Astrocyte (in vitro differentiated cells and primary cell): ENCODE measurements around the gene PTPN12. TPM values are rescaled to one million over a fixed set of nuclear protein-coding genes. Genes with fewer than 3 reads are reported as not detected.

ENCODE experiments used
- DNase-seq: peaks from one replicate; pipeline ENCODE4 v3.0.0-alpha.2; 2010; ENCODE audit warnings: low read depth
- FAIRE-seq: peaks from 2 replicates; lab custom pipeline; 2011; peaks lifted over from hg19 to GRCh38; lab: Jason Lieb, UNC
- H2AFZ ChIP-seq: 2 replicates; pipeline ENCODE4 v1.6.0; 2012; ENCODE audit warnings: low read depth, low read length, inconsistent platforms
- H3K27ac ChIP-seq: 2 replicates; pipeline ENCODE4 v1.5.1; 2011; ENCODE audit warnings: low read depth, low read length, inconsistent platforms
- H3K27me3 ChIP-seq: 2 replicates; pipeline ENCODE4 v1.6.0; 2011; ENCODE audit warnings: low read length, inconsistent platforms; ENCODE audit not compliant: insufficient read depth
- H3K36me3 ChIP-seq: 2 replicates; pipeline ENCODE4 v1.5.1; 2011; ENCODE audit warnings: low read length, inconsistent platforms; ENCODE audit not compliant: insufficient read depth
- H3K4me1 ChIP-seq: 2 replicates; pipeline ENCODE4 v1.5.1; 2011; ENCODE audit warnings: low read length, inconsistent platforms; ENCODE audit not compliant: insufficient read depth
- H3K4me2 ChIP-seq: 2 replicates; pipeline ENCODE4 v1.6.0; 2012; ENCODE audit warnings: low read length, inconsistent platforms
- H3K4me3 ChIP-seq: 2 replicates; pipeline ENCODE4 v1.5.1; 2011; ENCODE audit warnings: low read depth, mild to moderate bottlenecking, low read length, inconsistent platforms; ENCODE audit not compliant: insufficient read depth
- H3K79me2 ChIP-seq: 2 replicates; pipeline ENCODE4 v1.6.0; 2012; ENCODE audit warnings: mild to moderate bottlenecking, low read length, inconsistent platforms; ENCODE audit not compliant: insufficient read depth
- H3K9ac ChIP-seq: 2 replicates; pipeline ENCODE4 v1.6.0; 2012; ENCODE audit warnings: mild to moderate bottlenecking, low read length, inconsistent platforms
- H3K9me3 ChIP-seq: 2 replicates; pipeline ENCODE4 v1.5.1; 2012; ENCODE audit warnings: low read depth, mild to moderate bottlenecking, low read length, inconsistent platforms; ENCODE audit not compliant: insufficient read depth
- H4K20me1 ChIP-seq: 2 replicates; pipeline ENCODE4 v1.6.0; 2012; ENCODE audit warnings: low read length, inconsistent platforms; ENCODE audit not compliant: insufficient read depth
- H3K27ac Mint-ChIP-seq: one replicate; pipeline ENCODE4 v1.8.0; 2021; ENCODE audit warnings: mild to moderate bottlenecking, mixed read lengths; ENCODE audit not compliant: unreplicated experiment
- H3K27me3 Mint-ChIP-seq: one replicate; pipeline ENCODE4 v1.8.0; 2021; ENCODE audit warnings: low read depth, mixed read lengths; ENCODE audit not compliant: unreplicated experiment
- H3K36me3 Mint-ChIP-seq: one replicate; pipeline ENCODE4 v1.8.0; 2021; ENCODE audit warnings: low read depth, mixed read lengths; ENCODE audit not compliant: unreplicated experiment
- H3K4me1 Mint-ChIP-seq: one replicate; pipeline ENCODE4 v1.8.0; 2021; ENCODE audit warnings: low read depth, mixed read lengths; ENCODE audit not compliant: unreplicated experiment
- H3K4me3 Mint-ChIP-seq: one replicate; pipeline ENCODE4 v1.8.0; 2021; ENCODE audit warnings: mild to moderate bottlenecking, moderate library complexity, mixed read lengths; ENCODE audit not compliant: unreplicated experiment
- H3K9me3 Mint-ChIP-seq: one replicate; pipeline ENCODE4 v1.8.0; 2021; ENCODE audit warnings: mild to moderate bottlenecking, mixed read lengths; ENCODE audit not compliant: unreplicated experiment
- EZH2 ChIP-seq: IDR thresholded peaks from 2 replicates; pipeline ENCODE4 v1.6.1; 2012; ENCODE audit warnings: mild to moderate bottlenecking, low read length, inconsistent platforms; ENCODE audit not compliant: insufficient read depth
- total RNA-seq: library from RNA; stranded (reverse); gene quantifications from 2 replicates; pipeline ENCODE4 v1.2.1, GENCODE V29; 2021
- TF ChIP-seq, protein P1 (sequence below): IDR thresholded peaks from 2 replicates; pipeline ENCODE4 v1.5.1; 2011; ENCODE audit warnings: low read depth, mild to moderate bottlenecking, inconsistent platforms, low read length, moderate library complexity; ENCODE audit not compliant: insufficient read depth

The PTPN12 gene
- total RNA-seq, 1 donor from 2014 or later, result 111 TPM

DNA sequence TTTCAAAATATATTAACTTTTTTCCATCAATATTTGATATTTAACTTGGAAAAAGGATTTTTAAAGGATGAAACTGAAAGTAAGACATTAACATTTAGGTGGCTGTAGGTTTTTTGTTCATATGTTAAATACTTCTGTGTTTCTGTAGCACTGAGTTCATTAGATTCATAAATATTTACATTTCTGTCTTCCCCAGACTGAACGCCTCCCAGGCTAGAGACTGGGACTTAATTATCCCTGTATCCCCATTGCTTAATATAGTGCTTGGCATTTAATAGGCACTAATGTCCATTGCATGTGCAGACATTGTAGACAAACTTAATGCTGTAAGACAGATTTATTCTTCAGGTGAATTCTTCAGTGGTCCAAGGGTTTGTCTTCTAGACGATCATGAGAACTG is 7.4 kb downstream of the PTPN12 start:
- Histone ChIP-seq H3K9ac (no peak overlapping the region), H3K36me3 (peaks cover 2% of the 10 kb centered on the region), H3K4me1 (peaks cover 5% of the 10 kb centered on the region), H3K27ac (no peak overlapping the region), H3K4me2 (peak overlapping the region; percentile 13), H3K9me3 (no peaks in the 10 kb centered on the region), H3K27me3 (no peaks in the 10 kb centered on the region), H3K79me2 (peaks cover 100% of the 10 kb centered on the region), H4K20me1 (peaks cover 98% of the 10 kb centered on the region), H2AFZ (no peak overlapping the region), H3K4me3 (no peak overlapping the region)
- FAIRE-seq (no peak), DNase-seq (no peak)
- Mint-ChIP-seq H3K27me3 (no peaks in the 10 kb centered on the region), H3K4me1 (peaks cover 51% of the 10 kb centered on the region), H3K27ac (no peak overlapping the region), H3K4me3 (no peak overlapping the region), H3K36me3 (peaks cover 3% of the 10 kb centered on the region), H3K9me3 (no peaks in the 10 kb centered on the region)
- TF ChIP-seq, protein P1, sequence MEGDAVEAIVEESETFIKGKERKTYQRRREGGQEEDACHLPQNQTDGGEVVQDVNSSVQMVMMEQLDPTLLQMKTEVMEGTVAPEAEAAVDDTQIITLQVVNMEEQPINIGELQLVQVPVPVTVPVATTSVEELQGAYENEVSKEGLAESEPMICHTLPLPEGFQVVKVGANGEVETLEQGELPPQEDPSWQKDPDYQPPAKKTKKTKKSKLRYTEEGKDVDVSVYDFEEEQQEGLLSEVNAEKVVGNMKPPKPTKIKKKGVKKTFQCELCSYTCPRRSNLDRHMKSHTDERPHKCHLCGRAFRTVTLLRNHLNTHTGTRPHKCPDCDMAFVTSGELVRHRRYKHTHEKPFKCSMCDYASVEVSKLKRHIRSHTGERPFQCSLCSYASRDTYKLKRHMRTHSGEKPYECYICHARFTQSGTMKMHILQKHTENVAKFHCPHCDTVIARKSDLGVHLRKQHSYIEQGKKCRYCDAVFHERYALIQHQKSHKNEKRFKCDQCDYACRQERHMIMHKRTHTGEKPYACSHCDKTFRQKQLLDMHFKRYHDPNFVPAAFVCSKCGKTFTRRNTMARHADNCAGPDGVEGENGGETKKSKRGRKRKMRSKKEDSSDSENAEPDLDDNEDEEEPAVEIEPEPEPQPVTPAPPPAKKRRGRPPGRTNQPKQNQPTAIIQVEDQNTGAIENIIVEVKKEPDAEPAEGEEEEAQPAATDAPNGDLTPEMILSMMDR, result no peak
- TF ChIP-seq EZH2, result no peak

DNA sequence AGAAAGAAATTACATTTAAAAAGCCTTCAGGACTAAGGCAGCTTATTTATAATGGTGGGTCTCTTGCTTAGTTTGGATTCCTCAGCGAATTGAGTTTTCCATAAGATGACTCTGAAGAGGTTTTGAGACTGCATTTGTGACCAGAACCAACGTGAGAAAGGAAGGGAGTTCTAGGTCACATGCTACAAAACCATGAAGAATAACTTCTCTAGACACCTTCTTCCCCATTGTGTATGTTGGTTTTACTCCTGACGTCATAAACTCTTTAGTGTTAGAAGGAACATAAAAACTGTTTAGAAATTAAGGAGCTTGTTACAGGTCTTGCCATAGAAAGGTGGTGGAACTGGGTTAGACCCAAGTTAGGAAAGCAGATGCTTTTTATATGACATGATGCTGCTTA is 11.1 kb downstream of the PTPN12 start:
- no peaks in the 10 kb centered on the region for H3K9me3 ChIP-seq
- no peak overlapping the region for H3K4me3 ChIP-seq
- H3K9ac ChIP-seq, result no peak overlapping the region
- TF ChIP-seq, protein P1, result no peak
- TF ChIP-seq EZH2, result no peak
- H3K4me1 ChIP-seq, result peaks cover 10% of the 10 kb centered on the region
- H3K27me3 ChIP-seq, result no peaks in the 10 kb centered on the region
- no peak for FAIRE-seq
- Mint-ChIP-seq H3K27me3 (no peaks in the 10 kb centered on the region), H3K4me1 (peaks cover 35% of the 10 kb centered on the region), H3K27ac (no peak overlapping the region), H3K4me3 (no peak overlapping the region), H3K9me3 (no peaks in the 10 kb centered on the region), H3K36me3 (peaks cover 8% of the 10 kb centered on the region)
- H3K4me2 ChIP-seq, result no peak overlapping the region
- peaks cover 2% of the 10 kb centered on the region for H3K36me3 ChIP-seq
- H3K79me2 ChIP-seq, result peaks cover 100% of the 10 kb centered on the region
- no peak overlapping the region for H2AFZ ChIP-seq
- DNase-seq, result no peak
- peaks cover 97% of the 10 kb centered on the region for H4K20me1 ChIP-seq
- H3K27ac ChIP-seq, result no peak overlapping the region

DNA sequence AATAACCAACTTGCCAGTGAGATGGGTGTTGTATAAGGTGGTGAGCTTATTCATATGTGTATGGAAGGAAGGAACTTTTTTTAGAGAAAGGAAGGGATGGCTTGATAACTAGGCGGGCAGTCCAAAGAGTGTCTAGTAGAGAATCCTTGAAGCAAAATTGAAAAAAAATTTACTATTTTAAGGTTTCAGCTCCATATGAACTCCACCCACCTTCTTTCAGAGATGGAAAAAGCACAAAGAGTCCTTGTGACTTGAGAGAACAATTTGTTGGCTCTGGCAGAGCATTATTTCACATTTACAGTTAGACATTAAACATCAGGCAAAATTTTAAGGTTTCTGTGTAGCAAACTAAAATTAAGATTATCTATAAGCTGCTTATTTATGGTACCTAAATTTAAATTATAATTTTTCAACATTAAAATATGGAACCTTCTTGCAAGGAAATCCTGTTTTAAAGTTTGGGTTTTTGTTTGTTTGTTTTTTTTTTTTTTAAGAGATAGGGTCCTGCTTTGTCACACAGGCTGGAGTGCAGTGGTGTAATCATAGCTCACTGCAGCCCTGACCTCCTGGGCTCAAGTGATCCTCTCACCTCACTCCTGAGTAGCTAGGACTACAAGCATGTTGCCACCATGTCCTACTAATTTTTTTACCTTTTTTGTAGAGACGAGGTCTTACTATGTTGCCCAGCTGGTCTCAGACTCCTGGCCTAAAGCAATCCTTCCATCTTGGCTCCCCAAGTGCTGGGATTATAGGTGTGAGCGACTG is 12.2 kb downstream of the PTPN12 start:
- no peaks in the 10 kb centered on the region for H3K9me3 Mint-ChIP-seq
- Histone ChIP-seq H3K36me3 (peaks cover 2% of the 10 kb centered on the region), H3K27ac (no peak overlapping the region), H3K4me3 (no peak overlapping the region), H3K9me3 (no peaks in the 10 kb centered on the region), H3K4me1 (peaks cover 10% of the 10 kb centered on the region), H3K4me2 (no peak overlapping the region), H3K9ac (no peak overlapping the region), H2AFZ (no peak overlapping the region), H3K27me3 (no peaks in the 10 kb centered on the region), H4K20me1 (peaks cover 97% of the 10 kb centered on the region), H3K79me2 (peaks cover 100% of the 10 kb centered on the region)
- no peaks in the 10 kb centered on the region for H3K27me3 Mint-ChIP-seq
- DNase-seq (no peak), FAIRE-seq (no peak)
- H3K4me3 Mint-ChIP-seq, result no peak overlapping the region
- no peak for TF ChIP-seq EZH2
- TF ChIP-seq, protein P1, result no peak
- peaks cover 28% of the 10 kb centered on the region for H3K4me1 Mint-ChIP-seq
- H3K36me3 Mint-ChIP-seq, result peaks cover 8% of the 10 kb centered on the region
- H3K27ac Mint-ChIP-seq, result no peak overlapping the region
